ENCODE measurements around the gene TMEM121B.

The TMEM121B gene

DNA sequence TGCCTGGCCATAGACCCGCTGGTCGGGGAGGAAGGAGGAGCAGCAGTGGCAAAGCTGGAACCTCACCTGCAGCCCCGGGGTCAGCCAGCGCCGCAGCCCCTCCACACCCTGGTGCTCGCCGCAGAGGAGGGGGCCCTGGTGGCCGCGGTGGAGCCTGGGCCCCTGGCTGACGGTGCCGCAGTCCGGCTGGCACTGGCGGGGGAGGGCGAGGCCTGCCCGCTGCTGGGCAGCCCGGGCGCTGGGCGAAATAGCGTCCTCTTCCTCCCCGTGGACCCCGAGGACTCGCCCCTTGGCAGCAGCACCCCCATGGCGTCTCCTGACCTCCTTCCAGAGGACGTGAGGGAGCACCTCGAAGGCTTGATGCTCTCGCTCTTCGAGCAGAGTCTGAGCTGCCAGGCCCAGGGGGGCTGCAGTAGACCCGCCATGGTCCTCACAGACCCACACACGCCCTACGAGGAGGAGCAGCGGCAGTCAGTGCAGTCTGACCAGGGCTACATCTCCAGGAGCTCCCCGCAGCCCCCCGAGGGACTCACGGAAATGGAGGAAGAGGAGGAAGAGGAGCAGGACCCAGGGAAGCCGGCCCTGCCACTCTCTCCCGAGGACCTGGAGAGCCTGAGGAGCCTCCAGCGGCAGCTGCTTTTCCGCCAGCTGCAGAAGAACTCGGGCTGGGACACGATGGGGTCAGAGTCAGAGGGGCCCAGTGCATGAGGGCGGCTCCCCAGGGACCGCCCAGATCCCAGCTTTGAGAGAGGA lies 11.9 kb downstream of the TMEM121B start:
- no peak overlapping the region for H3K27ac ChIP-seq
- no peak for TF ChIP-seq ZFX (IDR thresholded peaks at IDR 0.05)
- TF ChIP-seq, protein P1, sequence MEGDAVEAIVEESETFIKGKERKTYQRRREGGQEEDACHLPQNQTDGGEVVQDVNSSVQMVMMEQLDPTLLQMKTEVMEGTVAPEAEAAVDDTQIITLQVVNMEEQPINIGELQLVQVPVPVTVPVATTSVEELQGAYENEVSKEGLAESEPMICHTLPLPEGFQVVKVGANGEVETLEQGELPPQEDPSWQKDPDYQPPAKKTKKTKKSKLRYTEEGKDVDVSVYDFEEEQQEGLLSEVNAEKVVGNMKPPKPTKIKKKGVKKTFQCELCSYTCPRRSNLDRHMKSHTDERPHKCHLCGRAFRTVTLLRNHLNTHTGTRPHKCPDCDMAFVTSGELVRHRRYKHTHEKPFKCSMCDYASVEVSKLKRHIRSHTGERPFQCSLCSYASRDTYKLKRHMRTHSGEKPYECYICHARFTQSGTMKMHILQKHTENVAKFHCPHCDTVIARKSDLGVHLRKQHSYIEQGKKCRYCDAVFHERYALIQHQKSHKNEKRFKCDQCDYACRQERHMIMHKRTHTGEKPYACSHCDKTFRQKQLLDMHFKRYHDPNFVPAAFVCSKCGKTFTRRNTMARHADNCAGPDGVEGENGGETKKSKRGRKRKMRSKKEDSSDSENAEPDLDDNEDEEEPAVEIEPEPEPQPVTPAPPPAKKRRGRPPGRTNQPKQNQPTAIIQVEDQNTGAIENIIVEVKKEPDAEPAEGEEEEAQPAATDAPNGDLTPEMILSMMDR (conservative IDR thresholded peaks at IDR 0.05), result no peak

DNA sequence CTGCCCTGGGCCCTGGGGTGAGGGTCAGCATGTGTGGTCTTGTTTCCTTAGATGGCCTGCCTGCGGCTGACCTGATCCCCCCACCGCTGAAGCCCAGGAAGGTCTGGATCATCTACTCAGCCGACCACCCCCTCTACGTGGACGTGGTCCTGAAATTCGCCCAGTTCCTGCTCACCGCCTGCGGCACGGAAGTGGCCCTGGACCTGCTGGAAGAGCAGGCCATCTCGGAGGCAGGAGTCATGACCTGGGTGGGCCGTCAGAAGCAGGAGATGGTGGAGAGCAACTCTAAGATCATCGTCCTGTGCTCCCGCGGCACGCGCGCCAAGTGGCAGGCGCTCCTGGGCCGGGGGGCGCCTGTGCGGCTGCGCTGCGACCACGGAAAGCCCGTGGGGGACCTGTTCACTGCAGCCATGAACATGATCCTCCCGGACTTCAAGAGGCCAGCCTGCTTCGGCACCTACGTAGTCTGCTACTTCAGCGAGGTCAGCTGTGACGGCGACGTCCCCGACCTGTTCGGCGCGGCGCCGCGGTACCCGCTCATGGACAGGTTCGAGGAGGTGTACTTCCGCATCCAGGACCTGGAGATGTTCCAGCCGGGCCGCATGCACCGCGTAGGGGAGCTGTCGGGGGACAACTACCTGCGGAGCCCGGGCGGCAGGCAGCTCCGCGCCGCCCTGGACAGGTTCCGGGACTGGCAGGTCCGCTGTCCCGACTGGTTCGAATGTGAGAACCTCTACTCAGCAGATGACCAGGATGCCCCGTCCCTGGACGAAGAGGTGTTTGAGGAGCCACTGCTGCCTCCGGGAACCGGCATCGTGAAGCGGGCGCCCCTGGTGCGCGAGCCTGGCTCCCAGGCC lies 12.7 kb downstream of the TMEM121B start:
- no peak overlapping the region for H3K27ac ChIP-seq

DNA sequence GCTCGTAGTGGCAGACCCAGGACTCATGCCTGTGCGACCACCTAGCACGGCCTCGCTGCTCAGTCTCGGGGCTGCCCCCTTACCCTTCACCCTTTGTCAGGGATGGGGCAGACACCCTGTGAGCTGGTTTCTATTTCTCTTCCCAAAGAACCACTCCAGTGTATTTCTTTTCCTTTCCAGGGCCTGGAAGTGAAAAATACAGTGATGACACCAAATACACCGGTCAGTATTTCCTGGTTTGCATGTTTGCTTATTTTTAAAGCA lies 13.7 kb downstream of the TMEM121B start:
- TF ChIP-seq ZFX (IDR thresholded peaks at IDR 0.05), result no peak
- TF ChIP-seq, protein P1 (conservative IDR thresholded peaks at IDR 0.05), result no peak
- H3K27ac ChIP-seq, result no peak overlapping the region

More for the DNA sequence above, 12.7 kb downstream of the TMEM121B start:
- no peak for TF ChIP-seq ZFX (IDR thresholded peaks at IDR 0.05)
- TF ChIP-seq, protein P1 (conservative IDR thresholded peaks at IDR 0.05), result no peak

DNA sequence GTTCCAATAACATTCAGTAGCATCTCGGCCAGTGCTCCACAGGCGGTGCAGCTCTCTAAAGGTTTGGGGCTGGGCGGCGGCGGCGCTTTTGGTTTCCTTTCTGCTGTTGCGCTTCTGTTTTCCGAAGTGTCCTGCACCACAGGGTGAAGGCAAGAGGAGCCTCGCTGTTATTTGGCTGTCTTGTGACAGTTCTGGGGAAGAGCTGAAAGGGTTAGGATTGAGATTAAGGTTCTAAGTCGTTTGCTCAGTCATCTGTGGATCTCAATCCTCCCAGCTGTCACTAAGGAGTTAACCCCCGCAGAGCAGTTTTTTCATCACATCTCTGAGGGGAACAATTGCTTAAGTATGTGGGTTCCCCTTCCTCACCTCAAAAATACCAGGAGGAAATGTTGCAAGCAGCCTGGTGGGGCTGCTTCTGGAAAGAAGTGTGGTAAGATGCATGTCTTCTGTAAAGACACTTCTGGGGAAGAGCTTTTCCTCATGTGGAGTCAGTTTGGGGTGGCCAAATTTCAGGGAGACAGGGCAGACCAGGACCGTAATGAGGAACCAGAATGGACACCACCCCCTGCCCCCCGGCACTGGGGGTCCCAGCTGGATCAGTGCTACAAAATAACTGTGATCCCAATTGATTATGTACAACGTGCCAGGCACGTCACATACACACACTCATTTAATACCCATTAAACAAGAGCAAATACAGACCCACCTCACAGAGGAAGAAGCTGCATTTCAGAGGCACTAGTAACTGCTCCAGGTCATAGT lies 14.2 kb downstream of the TMEM121B start:
- TF ChIP-seq, protein P1 (conservative IDR thresholded peaks at IDR 0.05), result no peak
- TF ChIP-seq ZFX (IDR thresholded peaks at IDR 0.05), result no peak

DNA sequence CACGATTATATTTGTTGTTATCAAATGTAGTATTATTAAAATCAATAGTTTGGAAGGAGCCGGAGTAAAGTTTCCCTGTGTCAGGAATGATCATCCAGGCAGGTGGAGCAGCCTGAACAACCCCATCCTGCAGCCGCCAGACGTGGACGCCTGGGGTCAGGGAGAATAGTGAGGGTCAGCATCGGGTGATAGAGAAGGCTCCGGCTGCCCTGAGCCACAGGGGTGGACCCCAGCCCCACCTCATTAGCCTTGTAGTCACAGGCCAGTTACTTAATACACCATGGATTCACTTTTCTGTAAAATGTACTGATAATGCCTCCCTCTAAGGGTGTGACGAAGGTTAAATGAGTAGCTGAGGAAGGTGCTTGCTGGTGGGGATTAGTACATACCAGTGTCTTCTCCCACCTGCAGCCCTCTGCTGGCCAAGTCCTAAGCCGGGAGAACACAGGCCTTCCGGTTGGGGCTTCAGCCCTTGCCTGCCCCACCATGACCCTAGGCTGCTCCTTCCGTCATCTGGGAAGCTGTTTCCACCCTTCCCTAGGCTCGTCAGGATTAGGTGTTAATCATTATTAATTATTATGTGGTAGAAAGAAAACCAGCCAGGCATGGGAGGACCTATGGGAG lies 14.9 kb downstream of the TMEM121B start:
- H3K27ac ChIP-seq, result no peak overlapping the region
- no peak for TF ChIP-seq ZFX (IDR thresholded peaks at IDR 0.05)
- TF ChIP-seq, protein P1 (conservative IDR thresholded peaks at IDR 0.05), result no peak

More for the DNA sequence above, 14.2 kb downstream of the TMEM121B start:
- H3K27ac ChIP-seq, result no peak overlapping the region

DNA sequence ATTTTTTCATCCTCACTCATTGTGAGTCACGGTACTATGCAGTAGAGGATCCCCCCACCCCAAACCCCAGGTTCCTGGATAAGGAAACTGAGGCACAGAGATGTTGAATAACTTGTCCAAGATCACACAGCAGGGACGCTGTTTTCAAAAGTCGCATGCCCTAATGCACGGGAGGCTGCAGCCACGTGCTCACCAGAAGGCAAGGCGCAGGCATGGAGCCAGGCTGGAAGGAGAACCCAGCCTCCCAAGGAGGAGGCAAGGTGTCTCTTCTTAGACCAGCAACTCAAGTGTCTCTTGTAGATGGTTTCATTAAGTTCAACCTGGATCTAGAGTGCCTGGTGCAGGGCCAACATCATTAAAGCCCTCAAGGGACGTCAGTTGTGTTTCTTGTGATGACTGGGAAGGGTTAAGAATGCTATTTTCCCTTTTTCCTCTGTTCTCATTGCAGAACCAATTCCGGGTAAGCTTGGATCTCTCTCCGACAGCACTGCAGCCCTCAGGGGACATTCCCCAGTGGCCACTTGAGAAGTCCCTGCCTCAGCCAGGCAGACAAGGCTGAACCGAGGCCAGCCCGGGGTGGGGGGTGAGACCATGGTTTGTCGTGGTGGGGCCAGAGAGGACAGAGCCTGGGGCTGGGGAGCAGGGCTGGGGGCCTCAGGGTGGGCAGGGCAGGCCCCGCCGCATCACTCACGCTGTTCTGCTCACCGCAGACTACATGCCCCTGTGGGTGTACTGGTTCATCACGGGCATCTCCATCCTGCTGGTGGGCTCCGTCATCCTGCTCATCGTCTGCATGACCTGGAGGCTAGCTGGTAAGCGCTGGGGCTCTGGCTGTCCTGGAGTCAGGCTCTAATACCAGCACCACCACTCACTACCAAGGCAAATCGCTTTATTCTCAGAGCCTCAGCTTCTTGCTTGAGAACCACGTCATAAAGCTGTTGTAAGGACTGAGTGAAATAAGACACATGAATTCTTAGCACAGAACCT lies 15.7 kb downstream of the TMEM121B start:
- H3K27ac ChIP-seq, result no peak overlapping the region
- TF ChIP-seq, protein P1 (conservative IDR thresholded peaks at IDR 0.05), result no peak
- TF ChIP-seq ZFX (IDR thresholded peaks at IDR 0.05), result no peak

All from C4-2B (cell line).